BJ (cell line): Measurements from ENCODE around the gene HAVCR1. TPM values are rescaled to one million over a fixed set of nuclear protein-coding genes. Genes with fewer than 3 reads are reported as not detected.

Source experiments
- CTCF ChIA-PET: fragments of 350-600 bp; formaldehyde crosslinking; extraction: SDS; loops from one replicate; lab custom pipeline; 2021; ENCODE audit warnings: antibody characterized with exemption, inconsistent platforms; lab: Yijun Ruan, JAX
- POLR2A ChIA-PET: fragments of 300-600 bp; sonication (Branson Sonifier 250); formaldehyde crosslinking; extraction: SDS; loops from one replicate; lab custom pipeline; 2021; ENCODE audit warnings: antibody characterized with exemption; lab: Charles Lee
- DNase-seq: peaks from one replicate; pipeline ENCODE4 v3.0.0-alpha.2; 2011; ENCODE audit warnings: low read depth
- H3K27me3 ChIP-seq: 2 replicates; pipeline ENCODE4 v1.6.0; 2011; ENCODE audit warnings: low read length; ENCODE audit not compliant: control insufficient read depth, insufficient read depth
- H3K36me3 ChIP-seq: 2 replicates; pipeline ENCODE4 v1.5.1; 2011; ENCODE audit warnings: low read length; ENCODE audit not compliant: control insufficient read depth, insufficient read depth
- H3K4me3 ChIP-seq: 2 replicates; pipeline ENCODE4 v1.5.1; 2011; ENCODE audit warnings: low read depth, mild to moderate bottlenecking, control low read depth, low read length
- CTCF ChIP-seq: IDR thresholded peaks from 2 replicates; pipeline ENCODE4 v1.5.1; 2011; ENCODE audit warnings: low read depth, mild to moderate bottlenecking, control low read depth, inconsistent platforms, low read length, moderate library complexity; ENCODE audit not compliant: insufficient read depth
- polyA plus RNA-seq: library from polyadenylated mRNA; depleted of rRNA; stranded (reverse); fragments of >200 nt; gene quantifications from 2 replicates; pipeline ENCODE4 v1.2.3, GENCODE V29; 2011

Gene HAVCR1
- polyA plus RNA-seq, 1 experiment: not detected

GRCh38 chr5:157026789-157027424 is 32.0 kb downstream of the HAVCR1 start:
- H3K27me3 ChIP-seq: no peaks in the 10 kb centered on the region
- peak; percentile 52 for TF ChIP-seq CTCF
- no peak overlapping the region for H3K4me3 ChIP-seq
- CTCF ChIA-PET: interaction anchor here (1.1 to 1.2 kb wide), 2 partner anchors 9 to 142 kb away, joined by 3 read pairs; no protein-coding TSS in a partner anchor
- no peak for DNase-seq
- POLR2A ChIA-PET: no interaction called here
- H3K36me3 ChIP-seq: no peaks in the 10 kb centered on the region

- H3K27me3 ChIP-seq: no peaks in the 10 kb centered on the region
- CTCF ChIA-PET: interaction anchor here (0.6 kb wide), 1 partner anchor 1105 kb away, joined by 3 read pairs; no protein-coding TSS in a partner anchor
- no peak for TF ChIP-seq CTCF
- H3K4me3 ChIP-seq: no peak overlapping the region
- no peaks in the 10 kb centered on the region for H3K36me3 ChIP-seq
- no peak for DNase-seq
- POLR2A ChIA-PET: no interaction called here
These were observed 33.7 kb downstream of the HAVCR1 start for GRCh38 chr5:157025093-157025698.

- ChIA-PET CTCF (no interaction called here), POLR2A (no interaction called here)
- Histone ChIP-seq H3K36me3 (no peaks in the 10 kb centered on the region), H3K27me3 (no peaks in the 10 kb centered on the region), H3K4me3 (no peak overlapping the region)
- DNase-seq: no peak
- no peak for TF ChIP-seq CTCF
These were observed 34.5 kb downstream of the HAVCR1 start for GRCh38 chr5:157024208-157024959.

- Histone ChIP-seq H3K36me3 (no peaks in the 10 kb centered on the region), H3K27me3 (no peaks in the 10 kb centered on the region), H3K4me3 (no peak overlapping the region)
- ChIA-PET CTCF (interaction anchor here (1.1 kb wide), 1 partner anchor 11 kb away, joined by 5 read pairs; no protein-coding TSS in a partner anchor), POLR2A (no interaction called here)
- no peak for DNase-seq
- no peak for TF ChIP-seq CTCF
These were observed 36.9 kb downstream of the HAVCR1 start for GRCh38 chr5:157022024-157022423.
